HG02623 (cell line): ENCODE data around the gene CMSS1.
A peak's percentile ranks its signal among the peaks of the same experiment; 100 is the strongest.

Source experiments
- ATAC-seq: cut with Tn5 transposase; IDR thresholded peaks from one replicate; pipeline ENCODE4 v1.9.1; 2021; ENCODE audit warnings: moderate library complexity; ENCODE audit not compliant: unreplicated experiment

Gene CMSS1

GRCh38 chr3:100123112-100123511, 305.4 kb downstream of the CMSS1 start:
- ATAC-seq, result no peak

DNA sequence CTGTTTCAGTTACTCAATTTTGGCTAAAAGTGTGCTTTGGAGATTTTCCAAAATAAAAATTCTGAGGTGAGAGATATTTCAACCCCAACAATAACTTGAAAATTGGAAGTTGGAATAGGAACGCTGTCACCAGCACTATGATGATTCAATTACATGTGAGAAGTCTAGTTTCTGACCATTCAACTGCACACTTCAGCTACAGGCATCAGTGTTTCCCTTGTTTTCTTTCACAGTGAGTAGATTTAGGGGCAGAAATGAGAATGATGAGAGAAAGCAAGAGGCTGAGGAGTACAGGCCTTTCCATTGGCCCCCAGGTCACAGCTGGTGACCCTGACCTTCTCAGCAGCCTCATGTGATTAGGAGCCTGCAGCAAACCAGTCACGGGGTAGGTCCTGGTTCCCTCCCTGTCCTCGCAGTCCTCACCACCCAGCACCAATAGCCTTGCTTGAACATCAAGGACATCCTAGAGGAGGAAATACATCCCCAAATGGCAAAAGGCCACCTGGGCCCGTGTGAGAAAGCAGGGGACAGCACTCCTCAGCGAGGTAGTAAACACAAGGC, 306.6 kb downstream of the CMSS1 start:
- no peak for ATAC-seq

GRCh38 chr3:100125161-100125938, 307.7 kb downstream of the CMSS1 start:
- ATAC-seq, result no peak

- ATAC-seq, result no peak
These were observed 310.1 kb downstream of the CMSS1 start for GRCh38 chr3:100127792-100128191.

DNA sequence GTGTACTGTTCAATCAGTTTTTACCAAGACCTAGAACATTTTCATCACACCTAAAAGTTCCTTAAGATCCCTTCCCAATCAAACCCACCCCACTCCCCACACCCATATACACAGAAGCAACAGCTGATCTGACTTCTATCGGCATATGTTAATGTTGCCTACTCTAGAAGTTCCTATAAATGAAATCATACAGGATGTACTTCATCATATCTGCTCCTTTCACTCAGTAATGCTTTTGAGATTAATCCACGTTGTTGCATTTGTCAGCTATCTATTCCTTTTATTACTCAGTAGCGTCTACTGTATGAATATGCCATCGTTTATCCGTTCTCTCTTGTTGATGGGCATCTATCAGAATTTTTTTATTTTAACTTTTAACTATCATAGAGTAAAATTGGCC, 310.9 kb downstream of the CMSS1 start:
- ATAC-seq, result no peak

- no peak for ATAC-seq
These were observed 312.3 kb downstream of the CMSS1 start for GRCh38 chr3:100129941-100130340.

DNA sequence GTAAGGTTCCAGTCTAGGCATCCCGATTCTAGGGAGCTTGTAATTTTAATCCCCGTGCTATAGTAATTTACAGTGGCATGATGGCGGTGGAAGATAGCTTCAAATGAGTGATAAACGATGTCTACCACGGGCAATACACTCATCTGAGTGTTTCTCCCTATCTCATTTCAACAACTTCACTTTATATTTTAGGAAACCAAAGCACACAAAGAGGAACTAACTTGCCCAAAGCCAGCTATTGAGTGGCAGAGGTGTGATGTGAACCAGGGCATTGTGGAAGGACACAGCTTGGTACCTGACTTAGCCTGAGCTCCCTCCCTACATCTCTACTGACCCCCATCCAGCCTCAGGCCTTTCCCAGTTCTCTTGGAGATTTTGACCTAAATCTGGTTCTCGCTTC, 313.6 kb downstream of the CMSS1 start:
- ATAC-seq, result no peak

GRCh38 chr3:100136921-100137320, 319.3 kb downstream of the CMSS1 start:
- no peak for ATAC-seq

- no peak for ATAC-seq
These were observed 323.3 kb downstream of the CMSS1 start for GRCh38 chr3:100140976-100141375.

GRCh38 chr3:100141586-100141985, 323.9 kb downstream of the CMSS1 start:
- no peak for ATAC-seq

- ATAC-seq, result peak; percentile 86
These were observed 326.7 kb downstream of the CMSS1 start for GRCh38 chr3:100144255-100144866.

GRCh38 chr3:100149130-100149529, 331.5 kb downstream of the CMSS1 start:
- ATAC-seq, result no peak

GRCh38 chr3:100149713-100150415, 332.2 kb downstream of the CMSS1 start:
- no peak for ATAC-seq

GRCh38 chr3:100150473-100150872, 332.8 kb downstream of the CMSS1 start:
- ATAC-seq, result no peak

GRCh38 chr3:100151024-100151707, 333.5 kb downstream of the CMSS1 start:
- ATAC-seq, result no peak

- ATAC-seq, result no peak
These were observed 336.5 kb downstream of the CMSS1 start for GRCh38 chr3:100154171-100154570.

DNA sequence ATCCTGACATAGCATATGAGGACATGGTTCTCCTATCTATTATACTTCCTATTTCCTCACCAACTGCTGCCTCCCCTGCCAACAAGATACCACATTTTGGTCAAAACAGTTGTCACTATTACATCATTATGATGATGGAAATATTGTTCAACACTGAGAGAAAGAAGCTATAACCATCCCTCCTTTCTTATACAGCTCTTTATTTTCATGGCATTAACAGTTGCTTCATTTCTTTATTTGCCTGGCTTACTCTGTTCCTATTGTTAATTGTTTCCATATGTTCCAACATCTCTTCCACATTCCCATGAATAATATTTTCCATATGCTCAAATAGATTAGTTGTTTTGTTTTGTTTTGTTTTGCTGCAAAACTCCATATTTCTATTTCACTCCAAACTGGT, 337.5 kb downstream of the CMSS1 start:
- no peak for ATAC-seq

DNA sequence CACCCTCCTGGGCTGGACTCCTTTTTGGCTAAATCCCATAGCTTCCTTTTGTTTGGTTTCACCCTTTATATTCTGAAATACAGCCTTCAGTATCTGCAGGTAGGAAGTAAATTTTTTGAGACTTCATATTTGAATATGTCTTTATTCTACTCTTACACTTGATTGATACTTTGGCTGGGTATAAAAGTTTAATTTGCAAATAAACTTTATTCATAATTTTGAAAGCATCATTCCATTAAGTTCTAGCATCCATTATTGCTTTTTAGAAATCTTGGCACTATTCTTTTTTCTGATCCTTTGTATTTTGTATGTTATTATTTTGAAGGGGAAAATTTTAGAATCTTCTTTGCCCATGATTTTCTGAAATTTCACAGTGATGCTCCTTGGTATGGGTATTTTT, 337.9 kb downstream of the CMSS1 start:
- ATAC-seq, result no peak

- no peak for ATAC-seq
These were observed 340.0 kb downstream of the CMSS1 start for GRCh38 chr3:100157685-100158084.

DNA sequence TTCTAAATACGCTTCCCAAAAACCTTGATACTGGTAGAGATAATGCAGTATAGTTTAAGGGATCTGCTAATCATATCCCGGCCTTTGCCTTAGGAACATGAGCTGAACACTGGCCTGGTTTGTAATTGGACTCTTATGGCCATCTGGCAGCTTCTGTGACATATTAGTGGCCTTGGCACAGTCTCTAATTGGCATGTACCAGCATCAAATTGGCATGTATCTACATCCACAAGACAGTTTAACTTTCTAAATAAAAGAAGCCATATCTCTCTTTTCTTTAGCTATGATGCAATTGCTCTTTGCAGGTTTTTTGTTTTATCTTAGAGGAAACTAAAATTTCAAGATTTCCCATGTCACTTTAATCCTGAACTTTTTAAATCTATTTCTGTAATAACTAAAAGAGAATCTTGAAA, 341.3 kb downstream of the CMSS1 start:
- no peak for ATAC-seq
